HG02884 (cell line): ENCODE data around the gene MICAL3.
A peak's percentile ranks its signal among the peaks of the same experiment; 100 is the strongest.

ENCODE experiments used
- ATAC-seq: cut with Tn5 transposase; IDR thresholded peaks from one replicate; pipeline ENCODE4 v1.9.1; 2021; ENCODE audit warnings: mild to moderate bottlenecking, moderate library complexity; ENCODE audit not compliant: unreplicated experiment

MICAL3 gene

GRCh38 chr22:17847360-17848078, 176.8 kb downstream of the MICAL3 start:
- ATAC-seq = no peak

- no peak for ATAC-seq
These were observed 177.9 kb downstream of the MICAL3 start for GRCh38 chr22:17846326-17846992.

- no peak for ATAC-seq
These were observed 178.6 kb downstream of the MICAL3 start for GRCh38 chr22:17845790-17846189.

GRCh38 chr22:17845327-17845726, 179.0 kb downstream of the MICAL3 start:
- ATAC-seq = no peak

- no peak for ATAC-seq
These were observed 180.2 kb downstream of the MICAL3 start for GRCh38 chr22:17844150-17844549.

- no peak for ATAC-seq
These were observed 182.0 kb downstream of the MICAL3 start for GRCh38 chr22:17842386-17842785.

- no peak for ATAC-seq
These were observed 182.5 kb downstream of the MICAL3 start for GRCh38 chr22:17841836-17842235.

GRCh38 chr22:17838180-17838865, 186.0 kb downstream of the MICAL3 start:
- ATAC-seq = no peak

- ATAC-seq = no peak
These were observed 187.2 kb downstream of the MICAL3 start for GRCh38 chr22:17836992-17837742.

- ATAC-seq = no peak
These were observed 189.1 kb downstream of the MICAL3 start for GRCh38 chr22:17835256-17835655.

GRCh38 chr22:17833489-17833888, 190.9 kb downstream of the MICAL3 start:
- no peak for ATAC-seq

- ATAC-seq = no peak
These were observed 191.7 kb downstream of the MICAL3 start for GRCh38 chr22:17832665-17833064.

GRCh38 chr22:17831501-17832251, 192.7 kb downstream of the MICAL3 start:
- ATAC-seq = no peak

GRCh38 chr22:17830043-17830961, 194.1 kb downstream of the MICAL3 start:
- ATAC-seq = peak; percentile 43

- ATAC-seq = no peak
These were observed 194.7 kb downstream of the MICAL3 start for GRCh38 chr22:17829695-17830042.

- ATAC-seq = no peak
These were observed 195.8 kb downstream of the MICAL3 start for GRCh38 chr22:17828502-17829080.

GRCh38 chr22:17827466-17827865, 196.9 kb downstream of the MICAL3 start:
- ATAC-seq = no peak

GRCh38 chr22:17825876-17826550, 198.3 kb downstream of the MICAL3 start:
- no peak for ATAC-seq

GRCh38 chr22:17824457-17824856, 199.9 kb downstream of the MICAL3 start:
- ATAC-seq = no peak
